GM21576 (cell line): ENCODE data around the gene LAMTOR3.

ENCODE experiments used
- ATAC-seq: cut with Tn5 transposase; IDR thresholded peaks from one replicate; pipeline ENCODE4 v1.9.1; 2021; ENCODE audit warnings: mild to moderate bottlenecking, moderate library complexity; ENCODE audit not compliant: unreplicated experiment

LAMTOR3 gene

DNA sequence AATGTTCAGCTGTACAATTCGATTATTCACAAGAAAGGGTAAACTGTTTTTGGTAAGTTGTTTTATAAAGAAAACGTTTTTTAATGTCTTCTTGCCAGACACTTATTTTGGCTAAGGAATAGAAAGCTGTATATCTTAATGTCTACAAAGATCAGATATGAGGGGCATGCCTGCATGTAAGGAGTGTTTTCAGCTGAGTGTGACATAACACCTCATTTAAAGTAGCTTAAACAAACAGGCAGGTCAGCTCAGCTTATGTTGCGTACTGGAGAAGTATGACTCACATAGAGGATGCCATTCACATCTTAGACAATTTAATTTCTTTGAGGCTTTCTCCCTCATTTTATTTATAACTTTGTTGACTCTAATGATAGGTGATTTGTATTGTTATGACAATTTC, 30.4 kb downstream of the LAMTOR3 start:
- no peak for ATAC-seq

DNA sequence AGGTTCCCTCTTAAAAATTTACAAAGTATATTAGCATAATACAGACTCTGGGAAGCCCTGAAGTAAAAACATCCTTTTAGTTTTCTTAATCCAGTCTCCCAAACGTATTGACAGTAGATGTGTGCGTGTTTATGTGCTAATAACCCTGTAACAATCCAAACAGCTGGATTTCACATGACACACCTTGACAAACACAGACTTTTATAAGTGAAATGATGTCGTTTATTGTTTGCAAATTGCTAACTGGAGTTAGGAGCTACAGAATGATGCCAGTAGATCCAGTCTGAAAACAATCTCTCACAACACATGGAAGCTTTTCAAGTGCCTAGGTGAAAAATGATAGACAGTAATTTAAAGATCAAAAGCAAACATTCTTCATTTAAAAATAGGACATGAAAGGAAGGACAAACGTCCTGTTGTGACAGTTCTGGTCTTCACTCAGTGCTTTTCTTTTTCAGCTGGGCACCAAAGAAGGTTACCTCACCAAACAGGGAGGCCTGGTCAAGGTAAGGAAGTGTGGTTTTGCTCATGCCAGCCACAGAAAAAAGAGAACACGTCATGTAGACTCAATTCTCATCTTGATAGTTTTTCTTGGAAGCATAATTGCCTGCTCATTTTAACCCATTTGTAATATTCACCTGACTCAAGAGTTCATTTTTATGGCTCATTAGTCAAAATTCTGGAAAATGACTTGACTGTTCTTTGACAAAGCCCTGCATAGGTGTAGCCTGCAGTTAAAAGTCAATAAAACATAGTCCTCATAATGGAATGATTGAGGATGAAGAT, 32.9 kb downstream of the LAMTOR3 start:
- peak; percentile 64 for ATAC-seq

DNA sequence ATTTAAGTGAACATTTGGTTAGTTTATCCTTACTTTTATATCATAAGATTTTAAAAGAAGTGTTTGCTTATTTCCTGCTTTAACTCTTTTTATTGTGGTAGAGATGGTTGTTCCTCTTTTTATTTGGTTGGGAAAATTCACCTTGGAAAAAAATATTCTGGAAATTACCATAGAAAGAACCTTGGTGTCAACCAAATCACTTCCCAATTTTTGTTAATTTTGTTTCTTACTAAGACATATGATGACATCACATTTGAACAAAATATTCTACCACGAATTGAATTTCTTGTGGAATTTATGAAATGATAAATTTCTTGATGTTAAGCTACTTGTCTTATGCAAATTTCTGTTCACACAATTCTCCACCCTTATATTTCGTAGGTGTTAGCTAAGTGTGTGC, 33.7 kb downstream of the LAMTOR3 start:
- ATAC-seq = no peak

DNA sequence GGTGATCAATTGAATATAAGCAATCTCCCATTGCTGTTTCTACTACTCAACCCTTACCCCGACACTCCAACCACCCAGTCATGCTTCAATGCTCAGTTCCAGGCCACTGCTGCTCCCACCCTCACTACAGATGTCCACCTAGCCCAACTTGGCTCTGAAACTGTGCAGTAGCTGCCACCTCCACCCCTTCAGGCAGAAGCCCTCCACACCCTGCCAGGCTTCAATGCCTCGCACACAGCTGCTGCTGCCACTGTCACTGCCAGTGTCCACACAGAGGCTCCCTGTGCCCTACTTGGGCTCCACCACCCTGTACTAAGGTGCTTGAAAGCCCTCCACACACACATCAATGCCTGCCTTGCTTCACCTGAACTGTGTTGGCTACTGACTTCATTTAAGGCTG, 34.6 kb downstream of the LAMTOR3 start:
- ATAC-seq = peak; percentile 39

DNA sequence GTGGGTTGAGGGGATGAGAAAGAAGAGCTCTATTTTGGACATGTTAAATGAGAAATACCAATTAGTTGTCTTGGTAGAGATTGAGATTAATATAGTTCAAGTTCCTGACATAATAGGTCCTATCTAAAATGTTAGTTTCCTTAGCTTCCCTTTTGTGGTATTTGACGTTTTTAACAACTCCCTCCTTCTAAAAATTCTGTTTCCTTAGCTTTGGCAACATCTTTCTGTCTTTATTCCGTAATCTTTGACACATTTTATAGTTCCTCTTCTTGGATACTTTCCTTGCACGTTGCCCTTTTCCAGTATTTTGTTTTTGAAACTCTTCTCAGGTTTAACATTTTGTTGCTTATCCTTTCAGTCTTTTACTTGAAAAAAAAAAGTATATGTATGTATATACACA, 36.9 kb downstream of the LAMTOR3 start:
- no peak for ATAC-seq

DNA sequence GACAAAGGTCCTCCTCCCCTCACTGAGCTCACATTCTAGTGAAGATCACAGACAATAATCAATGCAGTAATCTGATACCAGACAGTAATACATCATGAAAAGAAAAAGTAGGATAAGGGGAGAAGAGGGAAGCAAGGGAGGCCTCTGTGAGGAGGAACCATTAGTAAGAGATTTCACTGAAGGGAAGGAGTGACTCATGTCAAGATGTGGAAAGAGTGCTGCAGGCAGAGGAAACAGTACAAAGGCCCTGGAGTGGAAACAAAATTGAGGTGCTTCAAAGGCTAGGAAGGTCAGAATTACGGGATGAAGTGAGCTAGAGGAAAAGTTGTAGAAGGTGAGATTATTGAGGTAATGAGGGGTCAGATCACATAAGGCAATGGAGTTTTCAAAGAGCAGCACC, 38.1 kb downstream of the LAMTOR3 start:
- ATAC-seq = no peak

DNA sequence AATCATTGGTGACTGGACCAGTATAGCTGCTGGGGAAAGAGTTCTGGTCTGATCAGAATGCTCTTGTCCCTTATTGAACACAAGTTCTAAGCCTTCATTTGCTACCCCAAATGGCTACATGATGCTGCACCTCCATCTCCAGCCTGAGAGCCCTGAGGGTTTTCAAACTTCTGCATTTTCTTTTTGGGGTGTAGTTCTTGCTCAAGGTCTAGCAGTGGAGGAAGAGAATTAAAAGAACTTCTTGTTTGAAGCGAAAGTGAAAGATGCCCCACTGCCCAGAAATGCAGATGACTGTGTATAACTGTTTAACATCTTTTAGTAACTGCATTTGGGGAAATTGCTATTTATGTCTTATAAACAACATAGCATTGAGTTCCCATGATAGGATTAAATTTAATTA, 38.5 kb downstream of the LAMTOR3 start:
- ATAC-seq = peak; percentile 50

DNA sequence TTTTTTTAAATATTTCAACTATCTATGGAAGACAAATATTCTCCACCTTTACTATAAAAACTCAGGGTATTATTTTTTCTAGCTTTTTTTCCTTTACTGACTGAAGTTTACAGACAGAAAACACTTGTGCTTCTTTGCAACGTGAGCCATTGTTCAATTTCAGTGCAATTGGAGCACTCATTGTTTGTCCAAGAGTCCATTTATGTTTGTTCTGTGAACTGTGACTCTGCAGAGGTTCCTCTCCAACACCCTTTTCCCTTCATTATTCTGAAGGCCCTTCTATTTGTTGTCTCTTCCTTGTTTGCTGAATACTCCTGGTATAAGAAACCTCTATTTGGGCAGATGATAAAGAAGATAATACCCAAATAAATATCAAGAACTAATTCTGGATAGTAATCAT, 40.2 kb downstream of the LAMTOR3 start:
- no peak for ATAC-seq

DNA sequence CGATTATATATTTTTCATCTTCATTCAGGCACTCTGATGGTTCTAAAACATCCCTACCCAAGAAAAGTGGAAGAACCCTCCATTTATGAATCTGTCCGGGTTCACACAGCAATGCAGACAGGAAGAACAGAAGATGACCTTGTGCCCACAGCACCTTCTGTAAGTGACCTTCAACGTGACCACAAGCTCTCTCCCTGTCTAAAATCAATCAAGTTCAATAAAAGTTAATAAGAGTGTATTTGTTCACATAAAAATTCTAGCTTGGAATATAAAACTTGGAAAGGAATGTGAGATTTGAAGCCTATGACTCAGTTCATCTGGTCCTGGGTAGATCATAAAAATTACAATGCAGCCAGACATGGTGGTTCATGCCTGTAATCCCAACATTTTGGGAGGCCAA, 41.0 kb downstream of the LAMTOR3 start:
- ATAC-seq = no peak

DNA sequence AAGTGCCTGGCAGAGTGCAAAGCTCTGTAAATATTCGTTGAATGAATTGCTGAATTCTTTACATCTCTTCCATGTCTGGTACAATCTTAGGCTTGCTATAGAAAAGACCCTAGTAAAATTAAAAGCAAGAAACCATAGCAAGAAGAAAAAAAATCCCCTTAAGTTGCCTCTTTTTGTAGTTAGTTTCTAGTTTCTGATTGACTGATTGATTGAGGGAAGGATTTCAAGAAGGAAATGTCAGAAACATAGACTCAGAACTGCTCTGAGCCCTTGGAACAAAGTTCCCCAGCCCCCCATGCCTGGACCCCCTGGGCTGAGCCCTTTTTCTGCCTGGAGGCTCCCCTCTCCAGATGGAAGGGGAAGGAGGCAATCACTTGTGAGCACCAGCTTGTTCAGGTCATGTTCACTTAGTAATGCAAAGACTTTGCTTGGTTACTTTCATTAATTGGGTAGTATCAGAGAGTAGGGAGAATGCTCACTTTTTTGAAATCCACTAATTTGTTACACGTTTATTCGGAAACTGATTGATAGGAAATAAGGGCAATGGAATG, 42.0 kb downstream of the LAMTOR3 start:
- no peak for ATAC-seq

DNA sequence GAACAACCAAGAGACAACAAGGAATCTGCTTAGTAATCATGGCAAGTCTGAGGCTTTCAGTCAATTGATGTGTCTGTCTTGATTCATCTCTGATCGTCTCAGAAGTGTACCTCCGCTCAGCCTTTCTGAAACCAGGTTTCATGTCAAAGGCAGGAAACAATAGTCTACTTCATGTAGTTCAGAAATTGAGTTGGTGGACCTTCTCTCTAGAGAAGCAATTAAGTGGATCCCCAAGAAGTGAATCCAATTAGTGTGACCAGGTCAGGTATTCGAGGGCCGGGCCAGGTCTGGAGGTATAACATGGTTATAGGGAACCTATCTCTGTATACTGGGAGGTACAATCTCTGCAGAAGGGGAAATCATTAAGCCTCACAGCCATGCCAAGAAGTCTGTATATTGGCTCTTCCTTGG, 45.6 kb downstream of the LAMTOR3 start:
- ATAC-seq = peak; percentile 45

DNA sequence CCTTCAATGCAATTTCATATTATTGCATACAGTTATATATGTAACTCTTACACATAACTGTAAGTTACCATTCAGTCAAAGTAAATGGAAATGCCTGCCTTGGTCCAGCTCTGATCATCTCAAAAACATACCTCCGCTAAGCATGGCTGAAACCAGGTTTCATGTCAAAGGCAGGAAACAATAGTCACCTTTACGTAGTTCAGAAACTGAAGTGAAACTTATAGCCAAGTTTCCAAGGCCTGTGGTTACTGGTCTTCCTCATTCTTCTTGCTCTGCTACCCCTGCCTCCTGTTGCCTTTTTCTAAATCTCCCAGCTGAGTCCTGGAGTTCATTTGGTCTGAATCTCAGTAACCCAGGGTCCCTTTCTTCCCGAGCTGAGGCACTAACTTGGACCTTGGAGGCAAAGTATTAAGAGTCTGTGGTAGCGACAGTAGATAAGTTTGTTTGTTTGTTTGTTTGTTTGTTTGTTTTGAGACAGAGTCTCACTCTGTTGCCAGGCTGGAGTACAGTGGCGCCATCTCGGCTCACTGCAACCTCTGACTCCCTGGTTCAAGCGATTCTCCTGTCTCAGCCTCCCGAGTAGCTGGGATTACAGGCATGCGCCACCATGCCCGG, 46.8 kb downstream of the LAMTOR3 start:
- peak; percentile 76 for ATAC-seq

DNA sequence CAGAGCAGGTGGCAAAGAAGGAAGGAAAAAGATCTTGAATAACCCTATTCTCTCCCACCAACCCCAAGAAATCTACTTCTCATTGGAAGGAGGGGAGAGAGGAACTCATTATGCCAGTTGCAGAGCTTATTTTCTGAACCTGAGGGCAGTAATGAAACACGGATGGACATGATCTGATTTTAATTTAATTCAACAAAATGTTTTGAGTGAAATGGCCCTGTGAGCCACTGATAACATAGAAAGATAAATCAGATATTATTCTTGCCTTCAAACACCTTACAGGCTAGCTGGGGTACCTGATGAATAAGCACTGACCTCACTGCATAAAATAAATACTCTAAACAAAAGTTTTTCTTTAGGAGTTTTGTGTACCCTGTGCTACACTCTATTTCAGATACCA, 47.3 kb downstream of the LAMTOR3 start:
- no peak for ATAC-seq

DNA sequence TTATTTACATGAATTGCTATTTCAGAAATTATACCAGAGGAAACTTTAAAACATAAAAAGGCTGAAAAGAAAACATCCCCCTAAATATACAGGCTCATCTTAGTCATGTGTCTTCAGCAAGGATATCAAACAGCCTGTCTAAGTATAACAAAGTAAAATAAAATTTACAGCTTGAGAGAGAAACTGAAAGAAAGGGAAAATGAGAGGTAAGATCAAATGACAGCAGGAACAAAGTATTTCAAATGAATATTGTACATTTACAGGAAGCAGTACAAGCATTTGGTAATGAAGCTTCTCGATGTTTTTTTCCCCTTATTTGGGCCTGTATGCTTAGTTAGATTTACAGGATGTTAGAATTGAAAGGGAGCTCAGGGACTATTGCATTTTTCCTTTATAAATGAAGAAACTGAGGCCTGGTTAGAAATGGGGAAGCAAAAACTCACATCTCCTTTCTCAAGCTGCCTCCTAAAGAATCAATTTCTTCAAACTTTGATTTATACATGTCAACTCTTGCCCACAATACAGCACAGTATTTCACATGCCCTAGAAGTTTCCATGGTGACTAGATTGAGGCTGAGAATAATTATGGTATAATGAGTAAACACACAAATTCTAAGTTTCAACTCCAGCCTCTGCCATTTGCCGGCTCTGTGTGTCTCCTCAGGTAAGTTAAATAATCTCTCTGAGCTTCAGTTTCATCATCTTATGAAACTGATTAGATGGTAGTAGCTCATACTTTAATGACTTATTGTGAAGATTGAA, 48.3 kb downstream of the LAMTOR3 start:
- ATAC-seq = no peak

DNA sequence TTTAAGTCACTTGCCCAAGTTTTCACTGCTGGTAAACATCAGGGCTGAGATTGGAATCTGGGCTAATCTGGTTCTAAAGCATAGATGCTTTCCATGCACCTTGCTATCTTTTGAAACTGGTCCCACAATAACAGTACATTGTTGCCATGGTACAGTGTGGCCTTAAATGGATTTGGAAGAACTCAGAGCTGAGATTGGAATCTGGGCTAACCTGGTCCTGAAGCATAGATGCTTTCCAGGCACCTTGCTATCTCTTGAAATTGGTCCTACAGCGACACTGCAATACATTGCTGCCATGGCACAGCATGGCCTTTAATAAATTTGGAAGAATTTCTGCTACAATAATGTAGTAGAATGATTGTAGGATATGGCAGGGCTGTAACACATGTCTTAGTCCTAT, 49.0 kb downstream of the LAMTOR3 start:
- ATAC-seq = no peak

DNA sequence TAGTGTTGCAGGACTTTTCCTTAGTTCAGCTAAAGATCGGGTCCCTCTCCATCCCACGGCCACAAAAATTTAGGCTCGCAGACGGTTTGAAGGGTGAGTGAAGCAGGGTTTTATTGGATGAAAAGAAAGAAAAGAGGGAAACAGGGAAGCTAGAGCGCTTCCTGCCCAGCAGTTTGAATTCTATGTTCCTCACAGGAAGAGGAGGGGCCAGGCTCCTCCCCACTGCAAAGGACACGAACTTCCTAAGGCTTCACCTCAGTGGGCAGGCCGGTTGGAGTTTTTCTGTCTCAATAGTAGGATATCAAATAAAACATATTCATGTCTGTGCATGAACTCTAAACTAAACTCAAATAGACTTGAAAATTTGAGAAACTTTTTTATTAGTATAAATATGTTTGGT, 50.2 kb downstream of the LAMTOR3 start:
- no peak for ATAC-seq

DNA sequence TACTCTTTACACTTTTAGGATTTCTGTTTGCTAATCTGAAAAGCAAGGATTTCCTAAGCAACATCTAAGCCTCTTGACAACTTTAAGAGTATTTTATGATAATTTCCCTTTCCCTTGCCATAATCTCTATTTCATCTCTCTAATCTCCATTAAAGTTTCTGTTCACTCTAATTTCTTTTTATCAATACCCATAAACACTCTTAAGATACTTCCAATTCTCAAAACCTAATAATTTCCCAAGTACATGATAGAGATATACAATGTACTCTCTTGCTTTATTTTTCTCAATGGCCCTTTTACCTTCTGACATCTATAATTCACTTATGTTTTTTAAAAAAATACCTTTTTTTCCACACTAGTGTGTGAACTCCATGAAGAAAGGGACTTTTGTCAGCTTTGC, 50.8 kb downstream of the LAMTOR3 start:
- no peak for ATAC-seq

DNA sequence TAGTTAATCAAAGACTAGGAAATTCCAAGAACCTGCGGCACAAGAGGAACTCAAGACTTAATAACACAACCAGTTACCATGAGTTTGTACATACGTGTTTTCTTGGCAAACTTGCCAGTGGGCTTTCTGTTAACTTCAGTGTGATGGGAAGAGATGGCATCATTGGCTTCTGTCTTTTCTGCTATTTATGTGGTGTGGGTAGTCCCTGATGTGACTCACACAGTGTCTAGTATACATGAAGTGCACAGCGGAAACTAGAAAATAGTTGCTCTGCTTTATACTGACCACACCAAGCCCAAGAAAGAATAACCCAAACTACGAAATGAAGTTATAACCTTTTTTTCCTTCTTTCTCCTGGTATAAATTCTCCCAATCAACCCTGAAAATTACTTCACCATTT, 53.1 kb downstream of the LAMTOR3 start:
- no peak for ATAC-seq

DNA sequence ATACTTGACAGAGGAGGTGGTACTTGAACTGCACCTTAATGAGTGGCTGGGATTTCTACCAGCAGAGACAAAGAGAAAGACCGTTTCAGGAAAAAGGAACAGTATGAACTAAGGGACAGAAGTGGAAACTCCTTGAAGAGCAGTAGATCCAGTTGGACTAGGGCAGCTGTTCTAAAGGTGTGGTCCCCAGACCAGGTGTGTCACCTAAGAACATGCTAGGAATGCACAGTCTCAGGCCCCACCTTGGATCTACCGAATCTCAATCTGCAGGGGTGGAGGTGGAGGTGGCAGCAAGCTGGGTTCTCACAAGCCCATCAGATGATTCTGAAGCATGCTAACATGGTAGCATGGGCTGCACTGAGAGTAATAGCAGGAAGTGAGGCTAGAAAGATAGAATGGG, 55.3 kb downstream of the LAMTOR3 start:
- no peak for ATAC-seq

DNA sequence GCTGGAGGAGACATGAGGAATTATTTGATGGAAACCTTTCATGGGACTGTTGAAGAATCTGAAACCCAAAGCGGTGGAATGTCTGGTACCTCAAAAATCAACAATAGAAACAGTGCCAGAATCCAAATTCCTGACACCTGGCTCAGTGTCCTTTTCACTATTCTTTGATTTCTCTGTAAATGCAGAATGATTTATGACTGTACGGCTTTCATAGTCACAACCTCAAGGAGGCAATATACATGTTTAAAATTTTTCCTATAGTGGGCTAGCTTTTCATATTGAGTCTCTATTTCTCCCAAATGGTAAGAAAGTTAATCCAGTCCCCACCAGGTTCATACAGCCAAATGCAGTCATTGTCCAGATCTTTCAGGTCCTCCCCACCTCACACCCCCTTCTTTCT, 58.3 kb downstream of the LAMTOR3 start:
- ATAC-seq = no peak

DNA sequence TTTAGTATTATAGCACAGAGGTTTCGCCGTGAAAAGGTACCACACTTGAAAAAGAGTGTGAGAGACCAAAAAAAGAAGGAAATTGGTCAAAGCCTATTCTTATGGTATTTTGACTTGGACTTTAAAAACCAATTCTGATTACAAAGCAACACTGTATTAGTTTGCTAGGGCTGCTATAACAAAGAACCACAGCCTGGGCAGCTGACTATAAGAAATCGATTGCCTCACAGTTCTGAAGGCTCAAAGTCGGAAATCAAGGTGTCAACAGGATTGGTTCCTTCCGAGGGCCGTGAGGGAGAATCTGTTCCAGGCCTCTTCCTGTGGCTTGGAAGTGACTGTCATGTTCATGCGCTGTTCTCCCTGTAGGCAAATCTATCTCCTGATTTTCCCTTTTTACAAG, 59.7 kb downstream of the LAMTOR3 start:
- no peak for ATAC-seq

DNA sequence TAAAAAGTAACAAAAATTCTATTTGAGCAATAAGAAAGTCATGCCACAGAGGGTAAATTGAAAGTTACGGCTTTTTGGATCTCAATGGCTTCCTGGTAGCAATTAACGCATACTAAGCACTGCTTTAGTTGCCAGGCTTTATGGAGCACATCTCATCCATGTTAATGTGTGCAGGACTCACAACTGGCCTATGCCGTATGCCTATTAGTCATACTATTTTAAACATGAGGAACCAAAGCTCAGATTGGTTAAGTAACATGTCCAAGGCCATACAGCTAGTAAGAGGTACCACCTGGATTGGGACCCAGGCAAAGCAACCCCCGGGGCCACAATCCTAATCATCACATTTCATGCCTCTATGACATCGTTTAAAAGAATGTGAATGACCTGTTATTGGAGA, 60.5 kb downstream of the LAMTOR3 start:
- no peak for ATAC-seq
